Activated T-helper 9 cell treated with anti-CD3 and anti-CD28 coated beads, Interleukin-2, amount 50 U/mL, for 16 hours (primary cell): ENCODE results near the gene KLHL22.
"Not testable (repeated sequence)": the region's sequence is repeated elsewhere in the genome, so short reads cannot be mapped to it uniquely, and the experiment has no call there.

ENCODE experiments used
- DNase-seq: peaks from one replicate; pipeline ENCODE4 v3.0.0-alpha.2; 2020; ENCODE audit warnings: low read depth

KLHL22 gene

DNA sequence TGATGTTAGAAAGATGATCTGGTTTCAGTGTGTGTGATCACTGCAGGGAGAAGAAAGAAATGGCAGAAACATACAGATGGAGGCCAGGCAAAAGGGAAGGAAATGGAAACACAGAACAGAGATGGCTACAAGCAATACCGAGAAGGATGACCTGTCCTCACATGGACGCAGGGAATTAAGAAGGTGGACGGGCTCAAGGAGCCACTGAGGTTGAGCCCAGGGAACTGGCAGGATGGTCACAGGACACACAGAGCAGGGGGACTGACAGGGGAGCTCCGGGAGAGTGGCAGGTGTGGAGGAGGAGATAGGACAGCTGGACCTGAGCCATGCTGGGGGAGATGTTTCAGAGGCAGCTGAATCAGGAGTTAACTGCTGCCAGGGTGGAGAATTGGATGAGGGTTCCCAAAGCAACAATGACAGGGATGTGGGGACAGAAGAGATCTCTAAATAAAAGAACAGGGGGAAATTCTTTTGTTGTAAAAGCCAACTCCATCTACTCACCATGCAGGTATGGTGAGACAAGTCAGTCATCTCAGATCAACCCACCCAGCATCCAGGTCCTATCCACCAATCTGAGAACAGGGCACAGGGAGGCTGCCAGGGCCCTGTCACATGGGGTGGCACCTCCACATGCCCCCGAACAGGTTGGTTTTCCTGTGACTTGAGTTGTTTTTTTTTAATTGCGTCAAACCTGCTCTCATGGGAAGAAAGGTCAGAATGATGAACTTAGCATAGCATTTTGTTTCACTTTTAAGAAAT, 26.3 kb downstream of the KLHL22 start:
- DNase-seq = no peak

DNA sequence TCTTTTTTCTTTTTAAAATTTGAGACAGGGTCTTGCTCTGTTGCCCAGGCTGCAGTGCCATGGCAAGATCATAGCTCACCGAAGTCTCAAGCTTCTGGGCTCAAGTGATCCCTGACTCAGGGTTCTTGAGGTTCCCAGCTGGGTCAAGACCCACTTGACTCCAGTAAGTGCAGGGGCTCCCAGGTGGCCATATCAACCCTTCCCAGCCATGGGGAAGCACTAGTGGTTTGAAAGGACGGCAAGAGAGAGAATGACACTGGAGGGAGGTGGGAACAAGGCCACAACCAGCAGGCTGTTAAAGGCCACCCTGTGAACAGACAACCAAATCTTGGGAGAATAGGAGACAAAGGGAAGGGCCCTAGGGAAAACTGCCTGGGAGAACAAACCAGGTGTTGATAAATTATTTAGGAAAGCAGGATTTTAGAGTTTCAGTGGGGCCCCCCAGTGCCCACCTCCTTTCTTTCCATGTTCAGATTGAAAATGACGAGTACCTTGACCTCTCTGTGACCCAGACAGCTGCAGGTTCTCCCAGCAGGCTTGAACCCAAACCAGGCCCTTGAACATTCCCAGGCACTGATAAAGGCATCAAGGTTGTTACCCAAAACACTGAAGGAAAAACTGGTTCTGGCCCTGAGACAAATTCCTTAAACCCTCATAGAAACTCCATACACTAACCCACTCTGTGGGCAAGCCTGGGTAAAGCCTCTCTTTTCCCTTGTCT, 28.8 kb downstream of the KLHL22 start:
- DNase-seq = no peak

DNA sequence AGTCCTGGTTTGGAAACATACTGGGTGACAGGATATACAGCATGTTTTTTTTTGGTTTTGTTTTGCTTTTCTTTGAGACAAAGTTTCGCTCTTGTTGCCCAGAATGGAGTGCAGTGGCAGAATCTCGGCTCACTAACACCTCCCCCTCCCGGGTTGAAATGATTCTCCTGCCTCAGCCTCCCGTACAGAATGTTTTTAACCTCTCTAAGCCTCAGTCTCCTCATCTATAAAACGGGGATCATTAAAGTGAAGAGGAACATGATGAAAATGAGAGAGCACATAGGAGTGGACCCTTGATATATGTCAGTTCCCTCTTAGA, 29.9 kb downstream of the KLHL22 start:
- DNase-seq = no peak

DNA sequence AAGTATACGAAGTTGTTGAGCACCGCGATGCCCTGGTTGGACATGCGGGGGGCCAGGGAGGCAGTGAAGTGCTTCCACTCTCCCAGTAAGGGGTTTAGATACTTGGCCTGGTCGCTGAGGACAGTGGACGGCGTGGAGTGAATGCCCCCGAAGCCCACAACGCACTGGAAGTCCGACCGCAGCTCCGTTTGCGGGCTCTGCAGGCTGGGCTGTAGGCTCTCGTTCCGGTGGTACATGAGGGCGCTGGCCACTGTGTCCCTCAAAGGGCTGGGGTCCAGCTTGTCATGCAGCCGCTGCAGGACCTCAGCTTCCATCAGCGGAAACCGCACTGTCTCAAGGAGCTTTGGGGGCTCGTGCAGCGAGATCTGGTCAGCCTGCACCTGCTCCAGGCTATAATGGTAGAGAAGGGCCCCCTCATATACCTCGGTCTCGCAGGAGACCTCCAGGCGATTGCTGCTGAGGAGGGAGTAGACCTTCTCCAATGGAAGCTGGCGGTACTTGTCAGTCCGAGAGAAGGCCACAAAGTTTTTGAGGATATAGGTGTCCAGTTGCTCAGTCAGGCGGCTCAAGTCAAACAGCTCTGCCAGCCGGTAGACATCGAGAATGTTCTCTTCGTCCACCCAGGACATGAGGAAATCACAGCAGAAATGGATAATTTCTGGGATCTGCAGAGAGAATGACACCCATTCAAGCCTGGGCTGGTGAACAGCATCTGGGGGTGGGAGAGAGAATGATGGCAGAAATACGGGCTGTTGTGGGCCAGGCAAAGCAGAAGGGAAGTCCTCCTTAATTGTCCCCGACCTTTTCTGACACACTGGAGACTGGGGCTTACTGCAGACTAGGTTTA, 30.5 kb downstream of the KLHL22 start:
- no peak for DNase-seq

DNA sequence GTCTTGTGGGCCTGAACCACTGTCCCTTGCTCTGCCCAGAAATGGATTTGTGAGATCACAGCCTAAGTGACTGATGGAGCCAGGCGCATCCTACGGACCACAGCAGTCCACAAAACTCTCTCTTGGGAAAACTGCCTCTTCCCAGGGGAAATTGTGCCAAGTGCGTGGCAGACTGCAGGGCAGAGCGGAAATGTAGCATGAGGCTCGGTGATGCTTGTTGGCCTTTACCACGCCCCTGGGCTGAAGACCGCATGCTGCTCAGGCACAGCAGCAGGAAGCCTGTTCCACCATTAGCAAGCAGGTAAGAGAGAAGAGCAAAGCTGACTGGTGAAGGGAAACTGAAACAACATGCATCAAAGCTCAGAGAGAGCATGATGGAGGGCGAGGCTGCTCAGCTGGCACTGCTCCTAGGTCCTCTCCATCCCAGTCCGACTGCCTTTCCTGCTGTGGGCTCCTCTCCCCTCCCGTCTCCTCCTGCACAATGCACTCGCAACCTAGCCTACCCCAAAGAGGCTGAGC, 31.4 kb downstream of the KLHL22 start:
- DNase-seq = peak; percentile 27

DNA sequence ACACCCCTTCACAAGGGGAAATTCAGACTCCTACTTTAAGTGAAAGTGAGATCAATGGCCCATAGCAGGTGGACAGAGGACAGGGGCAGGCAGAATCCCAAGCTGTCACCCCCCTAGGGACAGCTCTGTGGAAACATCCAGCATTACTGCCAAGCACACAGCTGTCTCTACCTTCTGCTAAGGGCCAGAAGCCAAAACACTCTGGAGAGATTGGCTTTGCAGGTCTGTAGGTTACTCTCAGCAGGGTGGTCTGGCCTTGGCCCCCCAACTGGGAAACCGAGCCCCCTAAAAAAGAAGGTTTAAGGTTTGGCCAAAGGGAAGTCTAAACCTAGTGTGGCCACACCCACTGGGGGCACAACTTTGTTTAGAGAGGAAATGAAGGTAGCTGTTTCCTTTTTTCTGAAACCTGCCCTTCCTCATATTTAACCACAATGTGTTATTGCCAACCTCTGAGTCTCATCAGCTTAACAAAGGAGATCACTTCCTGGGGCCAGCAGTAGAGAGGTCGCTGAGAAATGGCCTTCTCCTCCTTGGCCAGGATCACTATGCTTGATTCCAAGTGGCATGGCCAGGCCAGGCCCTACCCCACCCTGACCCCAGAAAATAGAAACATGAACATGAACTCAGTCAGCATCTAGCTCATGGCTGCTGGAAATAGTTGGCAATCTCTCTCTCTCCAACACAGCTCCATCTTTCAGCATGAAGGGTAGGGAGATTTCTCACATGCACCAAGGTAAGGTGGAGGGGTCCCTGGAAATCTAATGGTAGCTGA, 32.1 kb downstream of the KLHL22 start:
- DNase-seq = no peak

DNA sequence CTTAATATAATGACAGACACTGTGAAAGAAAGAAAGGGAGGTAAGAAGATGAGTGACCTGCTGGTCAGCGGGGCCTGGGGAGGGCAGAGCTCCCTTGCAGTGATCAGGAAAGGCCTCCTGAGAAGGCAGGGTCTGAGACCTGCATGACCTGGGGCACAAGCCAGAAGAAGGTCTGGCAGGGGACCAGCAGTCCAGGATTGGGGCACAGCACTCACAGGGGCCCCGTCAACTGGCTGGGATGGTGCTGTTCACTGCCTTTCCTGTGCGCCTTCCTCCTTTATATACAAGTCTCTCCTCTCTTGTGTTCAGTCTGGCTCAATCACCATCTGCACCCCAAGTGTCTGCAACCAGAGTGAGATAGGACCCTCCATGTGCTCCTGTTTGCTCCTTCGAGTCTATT, 35.7 kb downstream of the KLHL22 start:
- no peak for DNase-seq

DNA sequence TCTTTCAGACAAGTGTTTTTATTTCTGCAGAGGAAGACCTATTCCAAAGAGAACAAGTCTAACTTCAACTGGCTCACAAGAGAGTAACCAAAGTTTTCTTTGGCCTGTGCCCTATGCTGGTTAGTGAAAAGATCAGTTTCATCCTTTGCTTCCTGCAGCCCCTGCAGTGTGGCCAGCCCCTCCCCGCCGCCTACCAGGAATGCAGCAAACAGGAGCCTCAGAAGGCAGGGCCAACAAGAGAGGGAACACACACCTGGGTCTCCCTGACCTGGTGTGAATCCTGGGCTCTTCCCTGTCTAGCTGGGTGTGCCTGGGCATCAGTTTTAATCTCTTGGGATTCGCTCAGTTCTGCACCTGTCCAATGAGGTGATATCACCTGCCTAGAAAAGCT, 36.4 kb downstream of the KLHL22 start:
- no peak for DNase-seq

DNA sequence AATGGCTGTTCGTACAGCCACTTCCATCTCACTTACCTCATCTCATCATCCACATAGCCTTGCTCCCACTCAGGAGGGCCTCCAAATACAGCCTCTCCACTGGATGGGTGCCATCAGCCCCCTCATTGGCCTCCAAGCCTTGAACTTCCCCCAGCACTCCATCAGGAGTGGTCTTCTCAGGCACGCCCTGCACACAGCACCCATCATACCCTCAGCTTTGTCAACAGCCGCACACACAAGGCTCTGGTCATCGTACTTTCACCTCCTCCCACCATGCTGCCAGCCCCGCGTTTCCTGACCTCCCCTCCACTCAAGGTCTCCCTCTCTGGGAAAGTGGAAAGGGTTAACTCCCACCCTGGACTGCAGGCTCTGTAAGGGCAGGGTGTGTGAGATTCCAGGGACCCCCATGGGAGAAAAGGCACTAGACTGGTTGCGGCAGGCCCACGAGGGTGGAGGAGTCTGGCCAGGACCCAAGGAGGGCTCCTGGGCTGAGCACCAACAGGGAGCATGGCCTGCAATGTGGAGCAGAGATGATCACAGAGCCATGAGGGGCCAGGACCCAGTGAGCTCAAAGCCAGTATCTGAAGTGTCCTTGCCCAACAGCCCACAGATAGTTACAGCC, 37.0 kb downstream of the KLHL22 start:
- no peak for DNase-seq

DNA sequence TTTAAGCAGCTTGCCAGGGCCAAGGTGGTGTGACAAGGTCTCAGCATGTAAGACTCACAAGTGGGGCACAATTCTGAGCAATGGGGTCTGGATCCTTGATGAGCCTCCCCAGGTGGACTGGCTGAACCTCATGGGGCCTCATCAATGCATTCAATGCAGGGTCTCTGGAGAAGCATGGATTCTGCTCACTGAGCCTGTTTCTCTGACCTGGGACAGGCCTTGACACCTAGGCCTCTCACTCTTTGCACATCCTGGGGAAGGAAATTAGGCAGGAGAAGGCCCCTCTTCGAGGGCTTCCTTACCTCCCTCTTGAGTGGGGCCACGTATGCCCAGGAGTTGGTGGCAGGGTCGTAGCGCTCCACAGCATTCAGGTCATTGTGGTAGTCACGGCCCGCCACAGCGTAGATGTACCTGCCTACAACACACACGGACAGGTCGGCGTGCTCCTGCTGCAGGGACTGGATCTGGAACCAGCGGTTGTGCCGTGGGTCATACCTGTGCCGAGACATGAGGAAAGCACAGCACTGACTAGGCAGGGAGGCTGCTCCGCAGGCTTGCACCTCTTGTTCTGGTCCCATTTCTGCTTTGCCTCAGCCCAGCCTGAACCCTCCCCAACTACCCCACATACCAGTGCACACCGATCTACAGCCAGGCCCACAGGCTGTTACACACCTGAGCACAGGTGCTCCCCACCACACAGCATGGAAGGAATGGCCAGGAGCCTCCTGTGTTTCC, 37.9 kb downstream of the KLHL22 start:
- no peak for DNase-seq

DNA sequence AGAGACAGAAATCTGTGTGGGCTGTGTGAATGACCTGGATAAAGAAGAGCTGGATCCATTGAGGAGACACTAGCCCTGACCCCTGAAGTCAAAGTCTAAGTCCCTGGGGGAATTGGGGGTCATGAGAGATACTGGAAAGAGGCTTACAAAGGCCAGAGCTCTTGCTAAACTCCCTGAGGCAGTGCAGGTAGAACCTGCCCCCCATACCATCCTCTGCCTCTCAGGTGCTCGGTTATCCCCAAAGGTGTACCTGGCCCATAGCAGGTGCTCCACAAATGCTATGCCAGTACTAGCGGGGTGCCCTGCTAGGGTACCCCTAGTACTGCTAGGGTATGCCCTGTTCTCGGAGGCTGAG, 38.9 kb downstream of the KLHL22 start:
- DNase-seq = no peak

DNA sequence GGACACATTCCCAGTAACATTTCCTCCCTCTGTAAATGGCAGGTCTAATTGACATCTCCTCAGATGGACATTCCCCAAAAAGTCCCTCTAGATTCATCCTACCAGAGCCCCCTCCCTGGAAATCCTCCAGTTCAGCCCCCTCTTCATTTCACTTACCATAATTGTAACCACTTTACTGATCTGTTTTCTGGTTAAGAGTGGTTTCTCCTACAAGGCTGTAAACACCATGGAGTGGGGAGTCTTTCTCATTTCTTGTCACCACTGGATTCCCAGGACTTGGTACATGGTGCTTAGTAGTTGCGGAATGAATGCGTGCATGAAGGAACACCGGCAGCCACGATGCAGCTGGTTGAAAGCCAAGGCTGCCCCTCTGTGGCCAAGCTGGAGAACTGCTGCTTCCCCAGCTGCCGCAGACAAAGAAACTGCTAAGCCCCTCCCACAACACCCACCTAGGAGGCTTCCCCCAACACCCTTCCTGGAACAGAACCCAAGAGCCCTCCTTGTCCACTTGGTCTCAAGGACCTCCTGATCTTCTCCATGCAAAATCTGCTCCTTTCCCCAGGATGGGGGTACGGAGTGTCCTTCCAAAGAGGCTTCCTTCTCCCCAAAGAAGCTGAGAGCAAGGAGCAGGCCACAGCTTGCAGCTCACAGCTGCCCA, 39.4 kb downstream of the KLHL22 start:
- peak; percentile 52 for DNase-seq

DNA sequence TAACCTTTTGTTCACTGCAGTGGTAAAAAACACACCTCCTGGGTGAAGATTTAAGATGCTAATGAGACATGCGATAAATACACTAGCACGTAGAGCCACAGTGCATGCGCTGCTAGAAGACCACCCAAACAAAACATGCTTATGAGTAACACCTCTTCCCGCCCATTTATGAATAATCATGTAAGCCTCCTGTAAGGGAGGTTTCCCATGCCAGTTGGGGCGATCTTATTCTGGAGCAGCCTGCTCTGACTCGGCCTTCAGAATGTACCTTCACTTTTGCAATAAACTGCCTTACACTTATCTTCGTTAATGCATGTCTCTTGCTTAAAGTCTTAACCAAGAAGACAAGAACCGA, 39.9 kb downstream of the KLHL22 start:
- no peak for DNase-seq

DNA sequence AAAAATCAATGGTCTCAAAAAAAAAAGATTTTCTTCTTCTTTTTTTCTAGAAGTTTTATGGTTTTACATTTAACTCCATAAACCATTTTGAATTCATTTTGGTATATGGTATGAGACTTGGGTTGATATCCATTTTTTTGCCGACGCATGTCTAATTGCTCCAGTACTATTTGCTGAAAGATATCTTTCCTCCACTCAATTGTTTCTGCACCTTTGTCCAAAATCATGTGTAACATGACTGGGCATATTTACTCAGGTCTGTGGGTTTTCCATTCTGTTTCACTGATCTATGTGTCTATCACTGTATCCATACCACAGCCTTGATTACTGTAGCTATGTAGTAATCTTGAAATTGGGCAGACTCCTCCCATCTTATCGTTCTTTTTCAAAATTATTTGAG, 42.4 kb downstream of the KLHL22 start:
- no peak for DNase-seq

DNA sequence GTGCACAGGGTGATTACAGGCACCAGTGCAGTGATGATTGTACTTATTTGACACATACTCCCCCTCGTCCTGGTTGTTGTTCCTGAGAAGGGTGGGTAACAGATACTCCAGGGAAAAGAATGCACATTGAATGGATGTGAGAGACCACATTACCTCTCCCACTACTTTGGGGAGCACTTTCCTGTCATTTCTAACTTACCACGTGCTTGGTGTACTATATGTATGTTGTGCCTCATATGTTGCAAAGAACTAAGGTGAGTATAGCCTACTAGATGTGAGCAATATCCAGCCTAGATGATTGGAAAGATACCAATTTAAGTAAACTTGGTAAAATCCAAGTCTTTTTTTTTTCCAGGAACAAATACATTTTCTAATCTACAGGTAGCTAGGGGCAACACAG, 43.7 kb downstream of the KLHL22 start:
- no peak for DNase-seq

DNA sequence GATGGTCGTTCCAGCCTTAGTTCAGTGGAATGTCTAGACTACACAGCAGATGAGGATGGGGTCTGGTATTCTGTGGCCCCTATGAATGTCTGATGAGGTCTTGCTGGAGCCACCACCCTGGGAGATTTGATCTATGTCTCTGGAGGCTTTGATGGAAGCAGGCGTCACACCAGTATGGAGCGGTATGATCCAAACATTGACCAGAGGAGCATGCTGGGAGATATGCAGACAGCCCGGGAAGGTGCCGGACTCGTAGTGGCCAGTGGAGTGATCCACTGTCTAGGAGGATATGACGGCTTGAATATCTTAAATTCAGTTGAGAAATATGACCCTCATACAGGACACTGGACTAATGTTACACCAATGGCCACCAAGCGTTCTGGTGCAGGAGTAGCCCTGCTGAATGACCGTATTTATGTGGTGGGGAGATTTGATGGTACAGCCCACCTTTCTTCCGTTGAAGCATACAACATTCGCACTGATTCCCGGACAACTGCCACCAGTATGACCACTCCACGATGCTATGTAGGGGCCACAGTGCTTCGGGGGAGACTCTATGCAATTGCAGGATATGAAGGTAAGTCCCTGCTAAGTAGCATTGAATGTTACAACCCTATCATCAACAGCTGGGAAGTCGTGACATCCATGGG, 44.3 kb downstream of the KLHL22 start:
- not testable (repeated sequence) for DNase-seq

DNA sequence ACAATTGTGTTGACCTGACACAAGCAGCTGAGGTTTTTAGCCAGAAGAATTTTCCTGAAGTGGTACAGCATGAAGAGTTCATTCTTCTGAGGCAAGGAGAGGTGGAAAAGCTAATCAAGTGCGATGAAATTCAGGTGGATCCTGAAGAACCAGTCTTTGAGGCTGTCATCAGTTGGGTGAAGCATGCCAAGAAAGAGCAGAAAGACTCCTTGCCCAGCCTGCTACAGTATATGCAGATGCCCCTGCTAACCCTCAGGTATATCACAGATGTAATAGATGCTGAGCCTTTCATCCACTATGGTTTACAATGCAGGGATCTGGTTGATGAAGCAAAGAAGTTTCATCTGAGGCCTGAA, 45.1 kb downstream of the KLHL22 start:
- no peak for DNase-seq

DNA sequence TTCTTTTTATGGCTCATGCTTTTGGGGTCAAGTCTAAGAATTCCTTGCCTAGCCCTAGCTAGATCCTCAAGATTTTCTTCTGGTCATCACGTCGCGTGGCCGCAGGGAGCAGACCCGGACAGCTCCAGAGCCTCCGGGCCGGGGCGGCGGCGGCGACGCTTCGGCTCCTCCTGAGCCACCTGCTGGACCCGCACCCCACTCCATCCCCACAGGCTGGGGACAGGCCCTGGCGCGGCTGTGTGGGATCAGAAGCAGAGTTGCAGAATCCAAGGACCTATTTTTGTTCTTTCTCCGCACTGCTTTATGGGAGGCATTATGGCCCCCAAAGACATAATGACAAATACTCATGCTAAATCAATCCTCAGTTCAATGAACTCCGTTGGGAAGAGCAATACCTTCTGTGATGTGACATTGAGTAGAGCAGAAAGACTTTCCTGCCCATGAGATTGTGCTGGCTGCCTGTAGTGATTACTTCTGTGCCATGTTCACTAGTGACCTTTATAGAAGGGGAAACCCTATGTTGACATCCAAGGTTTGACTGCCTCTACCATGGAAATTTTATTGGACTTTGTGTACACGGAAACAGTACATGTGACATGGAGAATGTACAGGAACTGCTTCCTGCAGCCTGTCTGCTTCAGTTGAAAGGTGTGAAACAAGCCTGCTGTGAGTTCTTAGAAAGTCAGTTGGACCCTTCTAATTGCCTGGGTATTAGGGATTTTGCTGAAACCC, 45.6 kb downstream of the KLHL22 start:
- DNase-seq = no peak

DNA sequence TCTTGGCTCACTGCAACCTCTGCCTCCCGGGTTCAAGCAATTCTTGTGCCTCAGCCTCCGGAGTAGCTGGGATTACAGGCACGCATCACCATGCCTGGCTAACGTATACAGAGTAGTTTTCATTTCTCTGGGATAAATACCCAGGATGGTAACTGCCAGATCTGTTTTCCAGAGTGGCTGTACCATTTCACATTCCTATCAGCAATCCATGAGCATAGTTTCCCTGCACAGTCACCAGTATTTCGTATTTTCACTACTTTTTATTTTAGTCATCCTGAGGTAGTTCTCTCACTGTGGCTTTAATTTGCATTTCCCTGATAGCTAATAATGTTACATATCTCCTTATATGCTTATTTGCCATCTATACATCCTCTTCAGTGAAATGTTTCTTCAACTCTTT, 47.0 kb downstream of the KLHL22 start:
- DNase-seq = no peak
